Spleen (tissue), 7 donors: Measurements from ENCODE around the gene MLLT11.

ENCODE experiments used
- CTCF ChIP-seq, 11 experiments: fragments of 200-600 bp in 7 of 11; fragments of 450-650 bp in 4 of 11; sonication (generic) in 4 of 11; IDR thresholded peaks in 8 of 11; conservative IDR thresholded peaks in 3 of 11; 1 replicate in 7 of 11; 2 replicates in 4 of 11; pipeline versions ENCODE4 v1.4.0 to v1.8.0; 2016 to 2021; ENCODE audit warnings: antibody characterized with exemption in 11 of 11, inconsistent platforms in 4 of 11, mild to moderate bottlenecking in 1 of 11
- POLR2A ChIP-seq, 3 donors: fragments of 450-650 bp; IDR thresholded peaks; one replicate each; pipeline ENCODE4 v1.5.1; 2017; ENCODE audit warnings: antibody characterized with exemption in 3 of 3, mild to moderate bottlenecking in 1 of 3
- POLR2AphosphoS5 ChIP-seq, 3 donors: sonication (generic); formaldehyde crosslinking; IDR thresholded peaks; one replicate each; pipeline ENCODE4 v1.5.1; 2017; ENCODE audit warnings: antibody characterized with exemption in 3 of 3
- donor health status: DM: no; HTN: no; CAD: no; lungs with moderate emphysema.
- donor health status: DM: no; HTN: no; CAD: no.
- donor health status: DM: no; HTN: no; CAD: no.

- TF ChIP-seq CTCF (IDR thresholded peaks at IDR 0.05 in 8 of 11, conservative IDR thresholded peaks at IDR 0.05 in 3 of 11) (no peak), POLR2A (IDR thresholded peaks at IDR 0.05) (no peak), POLR2AphosphoS5 (IDR thresholded peaks at IDR 0.05) (no peak)
Measured at GRCh38 chr1:151098126-151098525, 37.9 kb downstream of the MLLT11 start.
